ENCODE data around the gene MYH7. TPM values are rescaled to one million over a fixed set of nuclear protein-coding genes. Genes with fewer than 3 reads are reported as not detected.

Gene MYH7
- polyA plus RNA-seq, 1 donor from 2014 or later: 0.12 TPM

GRCh38 chr14:23387916-23388882 lies 47.3 kb downstream of the MYH7 start:
- H3K27me3 ChIP-seq (ENCODE audit: insufficient read depth, low read depth, low read length): no peaks in the 10 kb centered on the region

More at GRCh38 chr14:23387916-23388882, 47.3 kb downstream of the MYH7 start:
- H3K79me2 ChIP-seq (replicated peaks; ENCODE audit: insufficient read depth, low read length): no peaks in the 10 kb centered on the region
- H3K9me2 ChIP-seq (ENCODE audit: insufficient read depth, low read length): no peaks in the 10 kb centered on the region
- TF ChIP-seq TAF1 (IDR thresholded peaks at IDR 0.05; ENCODE audit: low read depth): no peak
- TF ChIP-seq POLR2AphosphoS5 (IDR thresholded peaks at IDR 0.05): no peak
- TF ChIP-seq MXI1 (conservative IDR thresholded peaks at IDR 0.05; ENCODE audit: poor library complexity, severe bottlenecking): no peak
- no peak for TF ChIP-seq SMC3 (conservative IDR thresholded peaks at IDR 0.05; ENCODE audit: poor library complexity)
- no peak for TF ChIP-seq RAD21 (conservative IDR thresholded peaks at IDR 0.05)
- TF ChIP-seq EZH2 (IDR thresholded peaks at IDR 0.05; ENCODE audit: borderline replicate concordance, insufficient read depth, low read length, poor library complexity, severe bottlenecking): no peak
- no peak for TF ChIP-seq EP300 (conservative IDR thresholded peaks at IDR 0.05; ENCODE audit: poor library complexity, severe bottlenecking)
- no peak for TF ChIP-seq CTCF (IDR thresholded peaks at IDR 0.05; ENCODE audit: poor library complexity, severe bottlenecking)
- no peak for TF ChIP-seq REST (IDR thresholded peaks at IDR 0.05; ENCODE audit: borderline replicate concordance)
- H3K4me3 ChIP-seq (ENCODE audit: low read length): no peak overlapping the region
- H3K9ac ChIP-seq (ENCODE audit: low read length): no peak overlapping the region
- H3F3A ChIP-seq (ENCODE audit: insufficient read depth, low read length, poor library complexity, severe bottlenecking): no peaks in the 10 kb centered on the region
- no peaks in the 10 kb centered on the region for H4K20me1 ChIP-seq (ENCODE audit: insufficient read depth)
- no peak overlapping the region for H3K4me2 ChIP-seq (ENCODE audit: low read length)
- no peaks in the 10 kb centered on the region for H3K9me3 ChIP-seq (ENCODE audit: low read length)
- H3K27ac ChIP-seq (ENCODE audit: low read length): no peak overlapping the region
- H3K36me3 ChIP-seq (ENCODE audit: insufficient read depth, low read length): no peaks in the 10 kb centered on the region
- H2AFZ ChIP-seq (ENCODE audit: low read depth, low read length): no peak overlapping the region

All from neural cell (in vitro differentiated cells).